Neural crest cell (in vitro differentiated cells): ENCODE measurements around the gene ZSCAN18. TPM values are rescaled to one million over a fixed set of nuclear protein-coding genes. Genes with fewer than 3 reads are reported as not detected.
A peak's percentile ranks its signal among the peaks of the same experiment; 100 is the strongest.

Experiments used
- DNase-seq: peaks from one replicate; pipeline ENCODE4 v3.0.0; 2021; ENCODE audit warnings: low read depth, mixed read lengths, low spot score
- H3K27ac Mint-ChIP-seq: one replicate; pipeline ENCODE4 v1.8.0; 2021; ENCODE audit warnings: mild to moderate bottlenecking, mixed read lengths; ENCODE audit not compliant: unreplicated experiment
- H3K27me3 Mint-ChIP-seq: 2 replicates; pipeline ENCODE4 v1.8.0; 2021; ENCODE audit warnings: low read depth, mild to moderate bottlenecking, mixed read lengths
- H3K36me3 Mint-ChIP-seq: 2 replicates; pipeline ENCODE4 v1.8.0; 2021; ENCODE audit warnings: low read depth, mild to moderate bottlenecking, mixed read lengths
- H3K4me1 Mint-ChIP-seq: 2 replicates; pipeline ENCODE4 v1.8.0; 2021; ENCODE audit warnings: mixed read lengths
- H3K4me3 Mint-ChIP-seq: one replicate; pipeline ENCODE4 v1.8.0; 2021; ENCODE audit warnings: mild to moderate bottlenecking, mixed read lengths
- H3K9me3 Mint-ChIP-seq: 2 replicates; pipeline ENCODE4 v1.8.0; 2021; ENCODE audit warnings: mixed read lengths
- CTCF ChIP-seq: fragments of 200-600 bp; sonication (generic); conservative IDR thresholded peaks from 2 replicates; pipeline ENCODE4 v1.5.0; 2021; ENCODE audit warnings: antibody characterized with exemption, mild to moderate bottlenecking
- total RNA-seq: library from RNA; stranded (reverse); gene quantifications from 2 replicates; pipeline ENCODE4 v1.2.1, GENCODE V29; 2021

Gene ZSCAN18
- total RNA-seq, 1 donor from 2014 or later = 56.6 TPM

GRCh38 chr19:58056861-58057260 is 41.2 kb downstream of the ZSCAN18 start:
- Mint-ChIP-seq H3K9me3 (peaks cover 13% of the 10 kb centered on the region), H3K36me3 (peaks cover 20% of the 10 kb centered on the region), H3K27ac (no peak overlapping the region), H3K27me3 (no peaks in the 10 kb centered on the region), H3K4me1 (peaks cover 7% of the 10 kb centered on the region), H3K4me3 (peak overlapping the region; percentile 57)
- TF ChIP-seq CTCF = no peak
- no peak for DNase-seq

- TF ChIP-seq CTCF = no peak
- Mint-ChIP-seq H3K36me3 (peaks cover 14% of the 10 kb centered on the region), H3K27ac (no peak overlapping the region), H3K9me3 (peaks cover 10% of the 10 kb centered on the region), H3K4me3 (no peak overlapping the region), H3K27me3 (no peaks in the 10 kb centered on the region), H3K4me1 (peaks cover 7% of the 10 kb centered on the region)
- no peak for DNase-seq
Observed at GRCh38 chr19:58056261-58056660, 41.8 kb downstream of the ZSCAN18 start.

- Mint-ChIP-seq H3K36me3 (peaks cover 16% of the 10 kb centered on the region), H3K4me1 (peaks cover 7% of the 10 kb centered on the region), H3K4me3 (no peak overlapping the region), H3K27me3 (no peaks in the 10 kb centered on the region), H3K9me3 (peaks cover 10% of the 10 kb centered on the region), H3K27ac (no peak overlapping the region)
- no peak for DNase-seq
- no peak for TF ChIP-seq CTCF
Observed at GRCh38 chr19:58054901-58055874, 42.8 kb downstream of the ZSCAN18 start.

GRCh38 chr19:58053480-58054156 is 44.4 kb downstream of the ZSCAN18 start:
- peaks cover 15% of the 10 kb centered on the region for H3K36me3 Mint-ChIP-seq
- H3K4me1 Mint-ChIP-seq = peaks cover 2% of the 10 kb centered on the region
- peaks cover 11% of the 10 kb centered on the region for H3K9me3 Mint-ChIP-seq
- no peak overlapping the region for H3K27ac Mint-ChIP-seq
- no peak overlapping the region for H3K4me3 Mint-ChIP-seq
- DNase-seq = no peak
- H3K27me3 Mint-ChIP-seq = no peaks in the 10 kb centered on the region
- TF ChIP-seq CTCF = no peak

GRCh38 chr19:58052256-58052655 is 45.8 kb downstream of the ZSCAN18 start:
- DNase-seq = no peak
- no peaks in the 10 kb centered on the region for H3K27me3 Mint-ChIP-seq
- no peak overlapping the region for H3K27ac Mint-ChIP-seq
- H3K9me3 Mint-ChIP-seq = peaks cover 13% of the 10 kb centered on the region
- no peak overlapping the region for H3K4me3 Mint-ChIP-seq
- TF ChIP-seq CTCF = no peak
- peaks cover 11% of the 10 kb centered on the region for H3K36me3 Mint-ChIP-seq
- no peaks in the 10 kb centered on the region for H3K4me1 Mint-ChIP-seq
